ENCODE data around the gene PIP5KL1.

The PIP5KL1 gene

DNA sequence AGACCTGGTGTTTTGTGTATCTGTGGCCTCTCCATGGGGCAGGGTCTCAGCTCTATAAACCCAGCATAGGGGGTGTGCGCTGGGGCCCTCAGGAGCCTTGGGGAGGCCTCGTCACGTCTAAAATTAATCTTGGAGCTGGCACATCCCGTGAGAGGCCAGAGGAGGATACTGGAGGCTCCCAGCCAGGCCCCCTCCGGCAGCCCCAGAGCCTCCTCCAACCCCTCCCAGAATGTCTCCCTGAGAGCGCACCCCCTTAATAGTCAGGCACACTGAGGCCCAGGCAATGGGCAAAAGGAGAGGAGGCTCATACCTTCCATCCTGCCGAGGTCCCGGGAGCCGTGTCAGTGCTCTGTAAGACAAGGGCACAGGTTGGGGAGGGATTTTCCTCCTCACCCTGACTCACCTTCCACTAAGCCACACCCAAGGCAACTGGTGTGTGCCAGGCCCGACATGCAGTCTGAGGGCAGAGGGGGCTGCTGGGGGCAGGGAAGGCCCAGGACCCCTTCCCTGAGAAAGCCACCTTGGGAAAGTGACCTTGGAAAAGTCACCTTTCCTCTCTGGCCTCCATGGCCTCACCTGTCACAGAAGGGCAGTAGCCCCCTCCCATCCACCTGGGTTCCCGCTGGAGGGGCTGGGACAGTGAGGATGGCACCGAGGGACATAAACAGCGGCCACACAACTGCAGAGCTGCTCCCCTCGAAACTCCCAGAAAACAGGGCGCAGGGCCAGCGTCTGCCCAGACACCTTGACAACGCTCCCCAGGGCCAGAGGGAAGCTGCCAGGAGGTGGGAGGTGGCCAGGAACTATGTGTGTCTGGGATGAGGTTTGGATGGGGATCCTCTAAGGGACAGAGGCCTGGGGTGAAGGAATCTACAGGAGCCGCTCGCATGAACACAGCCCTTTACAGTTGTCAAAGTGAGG, 56.0 kb downstream of the PIP5KL1 start:
- TF ChIP-seq, protein P1, sequence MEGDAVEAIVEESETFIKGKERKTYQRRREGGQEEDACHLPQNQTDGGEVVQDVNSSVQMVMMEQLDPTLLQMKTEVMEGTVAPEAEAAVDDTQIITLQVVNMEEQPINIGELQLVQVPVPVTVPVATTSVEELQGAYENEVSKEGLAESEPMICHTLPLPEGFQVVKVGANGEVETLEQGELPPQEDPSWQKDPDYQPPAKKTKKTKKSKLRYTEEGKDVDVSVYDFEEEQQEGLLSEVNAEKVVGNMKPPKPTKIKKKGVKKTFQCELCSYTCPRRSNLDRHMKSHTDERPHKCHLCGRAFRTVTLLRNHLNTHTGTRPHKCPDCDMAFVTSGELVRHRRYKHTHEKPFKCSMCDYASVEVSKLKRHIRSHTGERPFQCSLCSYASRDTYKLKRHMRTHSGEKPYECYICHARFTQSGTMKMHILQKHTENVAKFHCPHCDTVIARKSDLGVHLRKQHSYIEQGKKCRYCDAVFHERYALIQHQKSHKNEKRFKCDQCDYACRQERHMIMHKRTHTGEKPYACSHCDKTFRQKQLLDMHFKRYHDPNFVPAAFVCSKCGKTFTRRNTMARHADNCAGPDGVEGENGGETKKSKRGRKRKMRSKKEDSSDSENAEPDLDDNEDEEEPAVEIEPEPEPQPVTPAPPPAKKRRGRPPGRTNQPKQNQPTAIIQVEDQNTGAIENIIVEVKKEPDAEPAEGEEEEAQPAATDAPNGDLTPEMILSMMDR (IDR thresholded peaks at IDR 0.05; ENCODE audit: low read depth, low read length) = no peak
- DNase-seq (ENCODE audit: low read depth in 2 of 2) = no peak
- no peak overlapping the region for H3K4me3 ChIP-seq (replicated peaks in 1 of 2; ENCODE audit: low read depth in 2 of 2, low read length in 2 of 2)

DNA sequence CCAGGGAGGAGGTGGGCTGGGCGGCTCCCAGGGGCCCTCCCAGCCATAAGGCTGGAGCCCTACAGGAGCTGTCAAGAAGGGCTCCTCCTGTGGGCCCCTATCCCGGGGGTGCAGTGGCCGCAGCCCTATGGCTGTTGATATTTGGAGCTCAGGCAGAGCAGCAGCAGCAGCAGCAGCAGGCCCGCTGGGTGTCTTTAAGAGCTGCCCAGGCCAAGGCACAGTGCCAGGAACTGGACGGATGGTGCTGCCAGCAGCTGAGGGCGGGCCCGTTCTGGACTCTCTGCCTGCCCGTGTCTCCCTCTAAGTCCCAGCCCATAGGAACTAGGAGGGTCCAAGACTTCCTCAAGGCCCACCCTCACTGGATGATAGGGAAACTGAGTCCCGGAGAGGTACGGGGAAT, 56.7 kb downstream of the PIP5KL1 start:
- DNase-seq (ENCODE audit: low read depth in 2 of 2) = peak in 1 of 2 donors; percentile 84
- H3K4me3 ChIP-seq (replicated peaks in 1 of 2; ENCODE audit: low read depth in 2 of 2, low read length in 2 of 2) = no peak overlapping the region
- TF ChIP-seq, protein P1 (IDR thresholded peaks at IDR 0.05; ENCODE audit: low read depth, low read length) = no peak

DNA sequence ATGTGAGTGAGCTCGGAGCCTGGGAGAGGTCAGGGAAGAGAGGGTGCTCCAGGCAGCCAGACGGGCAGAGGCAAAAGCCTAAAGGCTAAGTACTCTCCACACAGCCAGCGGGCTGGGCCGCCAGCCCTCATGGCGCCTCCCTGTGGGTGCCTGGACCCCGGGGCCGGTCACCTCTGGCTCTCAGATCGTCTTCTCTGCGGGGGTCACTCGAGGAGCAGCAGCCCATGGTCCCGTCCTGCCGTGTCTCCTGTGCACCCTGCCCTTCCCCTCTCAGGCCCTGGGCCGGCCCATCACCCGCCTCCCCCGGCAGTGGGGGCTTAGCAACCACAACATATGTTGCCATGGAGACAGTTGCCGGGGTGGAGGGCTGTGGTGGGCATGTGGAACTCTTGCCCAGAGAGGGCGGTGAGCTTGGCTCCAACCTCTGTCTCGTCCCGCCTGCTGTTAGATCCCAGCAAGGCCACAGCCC, 57.3 kb downstream of the PIP5KL1 start:
- TF ChIP-seq, protein P1 (IDR thresholded peaks at IDR 0.05; ENCODE audit: low read depth, low read length) = no peak
- DNase-seq (ENCODE audit: low read depth in 2 of 2) = no peak
- no peak overlapping the region for H3K4me3 ChIP-seq (replicated peaks in 1 of 2; ENCODE audit: low read depth in 2 of 2, low read length in 2 of 2)

- no peak overlapping the region for H3K4me3 ChIP-seq (replicated peaks in 1 of 2; ENCODE audit: low read depth in 2 of 2, low read length in 2 of 2)
- no peak for DNase-seq (ENCODE audit: low read depth in 2 of 2)
- TF ChIP-seq, protein P1 (IDR thresholded peaks at IDR 0.05; ENCODE audit: low read depth, low read length) = no peak
These were observed 58.0 kb downstream of the PIP5KL1 start for GRCh38 chr9:127872369-127873222.

DNA sequence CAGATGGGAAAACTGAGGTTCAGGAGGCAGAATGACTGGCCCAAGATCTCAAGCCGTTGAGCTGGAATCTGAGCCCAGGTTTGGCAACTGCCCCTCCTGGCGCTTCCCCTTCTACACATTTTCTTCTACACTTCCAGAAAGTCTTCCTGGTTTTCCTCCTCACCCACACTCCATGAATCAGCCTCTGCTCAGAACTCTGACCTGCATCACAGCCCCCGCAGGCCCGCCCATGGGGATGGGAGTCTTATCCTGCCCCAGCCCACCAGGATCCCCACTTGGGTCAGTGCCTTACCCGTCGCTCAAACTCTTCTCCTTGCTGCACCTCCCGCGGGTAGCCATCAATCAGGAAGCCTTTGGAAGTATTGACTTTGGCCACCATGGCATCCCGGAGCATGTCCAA, 59.0 kb downstream of the PIP5KL1 start:
- no peak overlapping the region for H3K4me3 ChIP-seq (replicated peaks in 1 of 2; ENCODE audit: low read depth in 2 of 2, low read length in 2 of 2)
- no peak for DNase-seq (ENCODE audit: low read depth in 2 of 2)
- TF ChIP-seq, protein P1 (IDR thresholded peaks at IDR 0.05; ENCODE audit: low read depth, low read length) = no peak

GRCh38 chr9:127870887-127871286, 59.7 kb downstream of the PIP5KL1 start:
- DNase-seq (ENCODE audit: low read depth in 2 of 2) = no peak
- H3K4me3 ChIP-seq (replicated peaks in 1 of 2; ENCODE audit: low read depth in 2 of 2, low read length in 2 of 2) = no peak overlapping the region
- TF ChIP-seq, protein P1 (IDR thresholded peaks at IDR 0.05; ENCODE audit: low read depth, low read length) = no peak
